Kasumi-1 (cell line): Measurements from ENCODE around the gene ZNF22.
"Not testable (repeated sequence)": the region's sequence is repeated elsewhere in the genome, so short reads cannot be mapped to it uniquely, and the experiment has no call there.

Experiments
- DNase-seq, 2 experiments: peaks; one replicate each; lab custom pipeline; 2025; lab: John Stamatoyannopoulos, UW

Gene ZNF22

DNA sequence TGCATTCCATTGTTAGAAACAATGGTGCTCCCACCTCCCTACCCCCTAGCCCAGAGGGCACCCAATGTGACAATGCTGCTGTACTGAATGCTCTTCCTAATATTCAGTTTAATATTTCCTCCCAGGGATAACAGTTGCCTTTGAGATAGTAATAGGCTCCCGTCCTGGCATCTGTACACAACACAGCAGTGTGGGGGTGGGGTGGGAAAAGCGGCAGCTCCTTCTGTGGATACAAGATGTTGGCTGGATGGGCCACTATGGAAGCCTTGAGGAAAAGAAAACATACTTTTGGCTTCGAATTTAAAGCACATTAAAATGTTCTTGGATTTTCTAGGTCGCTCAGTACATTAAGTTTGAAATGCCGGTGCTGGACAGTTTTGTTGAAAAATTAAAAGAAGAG, 9.2 kb upstream of the ZNF22 start:
- no peak for DNase-seq

DNA sequence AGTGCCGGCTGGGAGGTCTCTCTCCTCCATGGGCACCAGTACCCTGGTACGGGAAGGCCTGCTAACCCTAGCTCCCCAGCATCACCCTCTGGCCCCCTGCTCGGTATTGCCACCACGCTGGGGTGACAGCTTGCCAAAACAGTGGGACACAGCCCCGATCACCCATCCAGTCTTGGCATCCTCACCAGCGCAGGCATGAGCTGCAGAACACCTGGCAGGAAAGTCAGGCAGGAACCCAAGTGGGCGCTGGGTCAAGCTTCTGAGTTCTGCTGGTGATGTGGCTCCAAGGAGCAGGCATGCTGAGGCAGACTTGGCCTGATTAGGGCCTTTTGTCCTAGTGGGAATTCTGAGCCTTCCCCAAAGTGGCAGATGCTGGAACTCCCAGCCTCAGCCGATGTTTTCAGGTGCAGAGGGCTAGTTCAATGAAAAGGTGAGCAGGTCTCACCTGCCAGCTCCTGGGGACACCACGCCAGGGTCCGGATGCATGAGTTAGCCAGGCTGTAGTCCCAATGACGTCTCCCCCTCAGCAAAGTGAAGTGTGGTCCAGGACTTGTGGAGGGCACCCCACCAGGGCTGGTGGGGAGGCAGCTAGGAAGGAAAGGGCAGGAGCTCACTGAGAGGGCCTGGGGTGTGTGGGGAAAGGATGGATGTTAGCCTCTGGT, 8.5 kb upstream of the ZNF22 start:
- no peak for DNase-seq

DNA sequence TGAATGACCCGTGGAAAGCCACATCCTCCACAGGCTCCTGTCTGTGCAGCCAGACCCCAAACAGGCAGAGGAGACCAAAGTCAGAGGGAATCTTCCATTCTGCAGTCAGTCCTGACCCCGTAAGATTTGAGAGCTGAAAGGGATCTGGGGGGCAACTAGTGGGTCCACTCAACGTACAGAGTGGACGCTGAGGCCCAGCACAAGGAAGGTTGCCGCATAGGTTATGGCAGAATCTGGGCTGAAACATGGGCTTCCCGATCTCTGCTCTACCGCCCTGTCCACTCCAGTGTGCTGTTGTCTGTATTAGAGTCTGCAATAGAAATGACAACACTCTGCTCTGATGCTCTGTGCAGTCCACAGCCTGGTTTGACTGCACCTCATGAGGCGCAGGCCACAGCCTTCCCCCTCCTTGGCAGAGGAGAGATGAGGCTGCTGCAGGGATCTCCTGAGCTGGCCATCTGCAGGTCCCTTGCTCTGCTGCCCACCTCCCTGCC, 7.9 kb upstream of the ZNF22 start:
- DNase-seq: no peak

DNA sequence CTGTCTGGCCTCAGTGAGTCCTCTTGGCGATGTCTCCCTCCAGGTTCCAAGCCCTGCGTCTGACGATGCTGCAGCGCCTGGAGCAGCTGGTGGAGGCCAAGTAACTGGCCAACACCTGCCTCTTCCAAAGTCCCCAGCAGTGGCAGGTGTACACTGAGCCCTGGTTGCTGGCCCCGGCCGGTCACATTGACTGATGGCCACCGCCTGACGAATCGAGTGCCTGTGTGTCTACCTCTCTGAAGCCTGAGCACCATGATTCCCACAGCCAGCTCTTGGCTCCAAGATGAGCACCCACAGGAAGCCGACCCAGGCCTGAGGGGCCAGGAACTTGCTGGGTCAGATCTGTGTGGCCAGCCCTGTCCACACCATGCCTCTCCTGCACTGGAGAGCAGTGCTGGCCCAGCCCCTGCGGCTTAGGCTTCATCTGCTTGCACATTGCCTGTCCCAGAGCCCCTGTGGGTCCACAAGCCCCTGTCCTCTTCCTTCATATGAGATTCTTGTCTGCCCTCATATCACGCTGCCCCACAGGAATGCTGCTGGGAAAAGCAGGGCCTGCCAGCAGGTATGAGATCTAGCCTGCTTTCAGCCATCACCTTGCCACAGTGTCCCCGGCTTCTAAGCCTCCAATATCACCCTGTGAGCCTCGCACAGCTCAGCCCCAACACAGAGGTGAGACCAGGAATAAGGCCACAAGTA, 7.3 kb upstream of the ZNF22 start:
- DNase-seq: no peak

DNA sequence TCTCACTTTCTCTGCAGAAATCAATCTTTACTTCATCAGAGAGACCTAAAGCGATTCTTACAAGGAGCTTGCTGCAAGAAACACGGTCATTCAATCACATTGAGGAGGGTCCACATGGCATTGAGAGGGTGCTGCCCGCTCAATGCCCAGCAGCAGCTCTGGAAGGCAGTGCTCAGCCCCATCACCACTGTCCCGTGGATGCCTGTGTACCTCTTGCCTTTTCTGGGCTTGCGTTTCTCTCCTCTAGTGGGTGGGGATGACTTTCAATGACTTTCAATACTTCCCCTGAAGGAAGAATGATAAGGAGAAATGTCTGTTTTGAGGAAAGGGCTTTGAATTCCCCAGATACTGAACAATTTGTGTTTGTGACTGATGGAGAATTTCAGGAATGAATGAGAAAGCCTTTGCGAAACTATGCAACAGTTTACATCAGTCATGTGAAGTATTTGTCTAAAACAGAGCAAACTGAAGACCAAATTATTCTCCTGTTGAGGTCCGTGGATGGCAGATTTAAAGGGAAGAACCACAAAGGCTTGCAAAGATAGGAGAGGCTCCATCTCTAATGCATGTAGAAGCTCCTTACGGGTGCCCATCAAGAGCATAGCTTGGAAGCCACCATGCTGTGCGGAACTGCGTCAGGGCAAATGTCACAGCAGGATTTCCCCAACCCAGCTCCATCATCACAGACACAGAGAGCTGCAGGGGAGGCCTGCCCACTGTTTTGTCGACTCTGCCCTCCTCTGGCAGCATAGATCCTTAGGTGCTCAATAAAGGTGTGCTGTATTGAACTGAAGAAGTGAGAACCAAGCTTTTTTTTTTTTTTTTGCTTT, 6.6 kb upstream of the ZNF22 start:
- DNase-seq: no peak

DNA sequence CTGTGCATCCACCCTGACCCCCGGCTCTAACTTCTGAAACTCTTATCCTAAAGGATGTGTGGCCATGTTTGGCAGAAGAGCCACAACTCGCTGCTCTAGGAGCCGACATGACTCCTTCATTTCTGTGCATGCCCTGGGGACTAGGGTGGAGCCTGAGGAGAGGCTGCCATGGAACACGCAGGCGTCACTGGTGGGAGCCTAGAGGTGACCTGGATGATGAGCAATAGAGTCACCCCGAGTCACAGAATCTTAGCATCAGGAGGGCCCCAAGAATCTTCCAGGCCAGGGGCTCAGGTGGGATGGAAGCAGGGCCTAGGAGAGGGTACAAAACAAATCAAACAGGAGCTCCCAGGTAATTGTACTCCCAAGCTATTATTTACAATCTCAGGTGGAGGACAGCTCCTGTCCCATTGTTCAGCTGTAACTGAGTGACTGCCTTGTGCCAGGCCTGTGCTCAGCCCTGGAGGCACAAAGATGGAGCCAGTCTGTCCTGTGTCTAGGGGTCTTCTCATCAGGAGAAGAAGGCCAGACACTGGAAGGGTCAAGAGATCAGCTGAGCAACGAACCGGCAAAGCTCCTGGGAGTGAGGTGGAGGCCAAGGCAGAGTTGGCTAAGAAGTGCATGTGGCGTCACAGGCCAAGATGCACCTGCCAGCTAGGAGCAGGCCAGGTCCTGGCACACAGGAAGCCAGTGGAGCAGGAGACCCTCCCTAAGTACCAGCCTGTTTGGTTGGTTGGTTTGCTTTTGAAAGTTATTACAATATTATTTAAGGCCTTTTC, 5.8 kb upstream of the ZNF22 start:
- no peak for DNase-seq

DNA sequence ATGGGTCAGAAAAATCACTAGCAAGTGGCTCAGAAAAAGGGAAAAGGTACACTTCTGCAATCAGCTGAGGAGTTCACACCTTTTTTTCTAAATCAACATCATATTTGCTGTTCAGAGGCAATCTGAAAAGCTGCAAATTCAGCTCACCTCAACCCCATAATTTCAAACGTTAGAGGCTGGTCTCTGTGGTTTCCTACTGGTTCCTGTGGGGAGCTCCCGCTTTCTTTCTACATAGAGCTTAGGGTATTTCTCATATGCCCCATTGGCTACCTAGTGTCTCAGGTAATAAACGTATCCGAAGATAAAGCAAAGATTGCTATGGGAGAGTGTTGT, 5.2 kb upstream of the ZNF22 start:
- peak in 1 of 2 experiments; percentile 48 for DNase-seq

DNA sequence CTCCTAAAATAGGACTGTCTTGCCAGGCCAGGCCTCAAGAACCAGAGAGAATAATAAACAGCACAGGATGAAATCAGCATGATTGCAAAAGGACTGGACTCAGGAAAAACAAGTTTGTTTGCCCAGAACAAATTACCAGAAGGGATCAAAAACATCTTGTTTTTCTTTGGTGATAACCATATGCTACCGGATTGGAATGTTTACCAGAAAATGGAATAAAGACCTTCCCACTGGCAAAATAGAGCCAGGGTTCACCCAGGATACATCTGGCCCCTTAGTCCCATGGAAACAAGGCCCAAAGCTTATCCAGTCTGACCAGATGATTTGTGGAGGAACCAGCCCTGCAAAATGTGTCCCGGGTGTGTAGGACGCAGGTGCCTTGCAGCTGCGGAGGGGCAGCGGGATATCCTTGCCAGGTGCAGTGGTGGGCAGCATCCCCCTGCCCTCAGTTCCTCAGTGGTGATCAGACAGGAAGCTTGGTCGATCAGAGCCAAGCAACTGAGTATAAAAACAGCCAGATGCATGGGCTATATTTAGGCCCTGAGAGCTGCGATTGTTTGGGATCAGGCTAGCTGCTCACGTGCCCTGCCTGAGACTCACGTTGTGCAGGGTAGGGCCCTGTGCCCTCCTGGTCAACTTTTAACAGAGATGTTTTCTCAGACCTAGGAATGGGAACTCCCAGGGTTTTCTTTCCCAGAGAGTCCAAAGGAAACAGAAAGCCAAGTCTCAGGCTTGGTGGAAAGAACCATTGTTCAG, 4.6 kb upstream of the ZNF22 start:
- DNase-seq: peak; percentile 28 to 48

DNA sequence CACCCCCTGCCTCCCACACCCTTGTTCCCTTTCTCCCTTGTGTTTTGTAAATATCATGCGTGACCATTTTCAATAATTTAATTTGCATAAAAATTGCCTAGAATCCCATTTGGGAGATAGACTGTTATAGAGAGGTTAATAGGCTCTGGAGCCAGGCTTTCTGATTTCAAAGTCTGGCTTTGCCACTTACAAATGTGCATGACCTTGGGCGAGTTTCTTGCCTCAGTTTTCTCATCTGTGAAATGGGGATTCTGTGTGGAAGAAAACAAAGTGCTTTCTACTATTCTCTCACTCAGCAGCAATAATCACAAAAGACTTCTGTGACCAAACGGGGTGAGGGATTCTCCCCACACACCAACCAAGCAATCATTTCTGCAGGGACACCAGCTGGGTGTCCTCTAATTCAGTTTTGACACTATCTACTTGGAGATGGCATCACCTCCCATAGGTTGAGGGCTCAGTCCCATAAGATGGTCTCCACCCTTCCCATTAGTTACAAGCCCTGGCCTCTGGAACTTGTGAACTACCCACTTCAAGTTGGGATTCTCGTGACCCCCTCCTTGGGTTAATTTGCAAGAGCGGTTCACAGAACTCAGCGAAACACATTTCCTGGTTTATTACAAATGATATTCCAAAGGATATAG, 3.5 kb upstream of the ZNF22 start:
- no peak for DNase-seq

DNA sequence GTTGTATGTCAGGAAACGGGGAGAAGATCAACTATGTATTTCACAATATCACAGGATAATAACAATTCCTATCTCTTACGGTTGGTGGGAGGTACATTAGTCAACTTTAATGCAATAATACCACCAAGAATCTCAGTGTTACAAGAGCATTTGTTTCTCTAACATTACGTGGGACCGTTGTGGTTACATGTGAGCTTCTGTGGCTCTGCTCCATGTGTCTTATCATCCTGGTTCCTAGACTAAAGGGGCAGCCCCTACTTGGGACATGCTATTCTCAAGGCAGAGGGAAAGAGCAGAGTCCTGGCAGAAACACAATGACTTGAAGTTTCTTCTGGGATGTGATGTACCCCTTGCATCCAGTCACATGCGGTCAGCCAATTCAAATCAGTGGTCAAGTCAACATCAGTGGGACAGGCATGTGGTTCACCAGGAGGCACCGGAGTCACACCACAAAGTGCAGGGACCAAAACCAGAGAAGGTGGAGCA, 2.5 kb upstream of the ZNF22 start:
- no peak for DNase-seq

DNA sequence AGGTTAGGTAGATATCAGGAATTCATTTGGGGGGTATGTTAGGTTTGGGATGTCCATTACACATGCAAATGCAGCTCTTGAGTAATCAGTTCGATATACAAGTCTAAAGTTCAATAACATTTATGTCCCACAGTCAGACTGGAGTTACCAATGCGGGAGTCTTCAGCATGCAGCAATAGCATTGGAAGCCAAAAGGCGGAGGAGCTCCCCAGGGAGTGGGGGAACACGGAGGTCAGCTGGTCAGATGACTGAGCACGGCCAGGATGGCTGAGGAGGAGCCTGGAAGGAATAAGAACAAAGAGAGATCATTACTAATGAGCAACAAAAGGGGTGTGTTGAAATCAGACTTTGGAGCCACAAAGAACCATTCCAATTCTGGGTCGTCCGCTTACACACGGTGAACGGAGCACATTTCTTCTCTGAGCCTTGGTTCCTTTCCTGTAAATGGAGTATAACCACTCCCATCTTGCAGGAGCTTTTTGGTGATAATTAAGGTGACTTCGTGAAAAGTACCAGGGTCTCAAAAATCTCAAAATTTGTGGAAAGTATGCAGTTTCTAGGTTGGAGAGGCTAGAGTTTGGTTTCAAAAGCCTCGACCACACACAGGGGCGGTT, 478 bp upstream of the ZNF22 start:
- DNase-seq: no peak

DNA sequence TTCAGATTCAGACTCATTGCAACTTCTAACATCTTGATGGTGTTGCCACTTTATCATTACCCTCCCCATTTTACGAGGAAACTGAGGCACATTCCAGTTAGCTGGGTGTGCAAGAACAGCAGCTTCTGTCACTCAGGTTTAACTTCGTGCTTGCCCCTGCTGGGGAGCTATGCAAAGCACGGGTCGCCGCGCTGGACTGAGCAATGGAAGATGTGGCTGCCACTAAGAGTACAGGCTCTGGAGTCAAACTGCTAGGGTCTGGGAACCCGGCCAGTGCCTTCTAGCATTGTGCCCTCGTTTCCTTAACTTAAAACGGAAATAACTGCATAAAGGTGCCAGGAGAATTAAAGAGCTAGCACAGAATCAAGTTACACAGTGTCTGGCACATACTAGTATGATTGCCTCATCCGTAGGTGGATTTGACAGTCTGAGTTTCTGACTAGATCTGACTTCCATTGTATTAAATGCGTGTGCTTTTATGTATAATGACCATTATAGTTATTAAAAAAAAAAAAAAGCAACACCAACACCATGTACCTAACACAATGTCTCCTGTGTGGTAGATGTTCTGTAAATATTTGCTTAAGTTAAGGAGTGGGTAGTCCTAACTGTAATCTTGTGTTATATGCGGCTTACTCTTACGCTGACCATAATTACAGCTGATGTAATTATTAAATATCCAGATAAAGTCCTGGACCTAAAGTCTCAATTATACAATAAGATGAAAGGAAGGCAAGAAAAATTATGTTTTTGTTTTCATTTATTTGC, 842 bp downstream of the ZNF22 start:
- DNase-seq: peak in 1 of 2 experiments; percentile 63

DNA sequence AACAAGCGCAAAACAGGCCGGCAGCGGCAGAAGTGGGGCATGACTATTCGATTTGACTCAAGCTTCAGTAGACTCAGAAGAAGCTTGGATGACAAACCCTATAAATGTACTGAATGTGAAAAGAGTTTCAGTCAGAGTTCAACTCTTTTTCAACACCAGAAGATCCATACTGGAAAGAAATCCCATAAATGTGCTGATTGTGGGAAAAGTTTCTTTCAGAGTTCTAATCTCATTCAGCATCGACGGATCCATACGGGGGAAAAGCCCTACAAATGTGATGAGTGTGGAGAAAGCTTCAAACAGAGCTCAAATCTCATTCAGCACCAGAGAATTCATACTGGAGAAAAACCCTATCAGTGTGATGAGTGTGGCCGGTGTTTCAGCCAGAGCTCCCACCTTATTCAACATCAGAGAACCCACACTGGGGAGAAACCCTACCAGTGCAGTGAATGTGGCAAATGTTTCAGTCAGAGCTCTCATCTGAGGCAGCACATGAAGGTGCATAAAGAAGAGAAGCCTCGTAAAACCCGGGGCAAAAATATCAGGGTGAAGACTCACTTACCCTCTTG, 2.8 kb downstream of the ZNF22 start:
- no peak for DNase-seq

DNA sequence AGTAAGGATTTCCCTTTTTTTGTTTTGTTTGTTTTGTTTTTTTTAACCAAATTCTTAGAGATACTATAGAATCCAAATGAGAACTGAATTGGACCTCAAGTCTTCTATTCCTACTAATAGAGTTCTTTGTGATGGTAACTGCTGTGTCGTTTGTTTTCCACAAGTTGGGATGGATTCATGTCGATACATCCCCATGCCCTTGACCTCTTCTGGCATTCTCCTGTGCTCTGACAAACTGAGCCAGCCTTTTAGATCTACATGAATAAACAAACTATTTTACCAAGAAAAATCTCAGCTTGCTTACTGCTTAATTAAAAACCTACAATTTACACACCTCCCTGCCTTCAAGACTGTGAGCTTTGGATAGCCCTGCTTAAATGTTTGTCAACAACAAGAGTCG, 3.9 kb downstream of the ZNF22 start:
- DNase-seq: no peak

DNA sequence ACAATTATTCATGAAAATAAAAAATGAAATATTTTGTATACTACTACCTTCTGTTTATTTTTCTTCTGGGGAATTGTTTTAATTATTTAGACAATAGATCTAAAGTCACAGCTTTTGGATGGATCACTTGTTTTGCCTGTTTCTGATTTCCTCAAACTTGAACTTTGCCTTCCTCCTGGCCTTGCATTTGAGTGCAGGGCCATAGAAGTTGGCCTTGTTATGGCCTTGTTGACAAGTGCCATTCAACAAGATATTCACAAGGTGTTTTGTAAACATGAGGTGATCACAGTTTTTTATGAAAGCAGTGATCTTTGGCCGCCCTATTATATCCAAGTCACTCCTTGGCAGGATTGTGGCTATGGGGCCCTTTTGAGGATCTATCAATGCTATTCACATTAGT, 4.6 kb downstream of the ZNF22 start:
- DNase-seq: no peak

DNA sequence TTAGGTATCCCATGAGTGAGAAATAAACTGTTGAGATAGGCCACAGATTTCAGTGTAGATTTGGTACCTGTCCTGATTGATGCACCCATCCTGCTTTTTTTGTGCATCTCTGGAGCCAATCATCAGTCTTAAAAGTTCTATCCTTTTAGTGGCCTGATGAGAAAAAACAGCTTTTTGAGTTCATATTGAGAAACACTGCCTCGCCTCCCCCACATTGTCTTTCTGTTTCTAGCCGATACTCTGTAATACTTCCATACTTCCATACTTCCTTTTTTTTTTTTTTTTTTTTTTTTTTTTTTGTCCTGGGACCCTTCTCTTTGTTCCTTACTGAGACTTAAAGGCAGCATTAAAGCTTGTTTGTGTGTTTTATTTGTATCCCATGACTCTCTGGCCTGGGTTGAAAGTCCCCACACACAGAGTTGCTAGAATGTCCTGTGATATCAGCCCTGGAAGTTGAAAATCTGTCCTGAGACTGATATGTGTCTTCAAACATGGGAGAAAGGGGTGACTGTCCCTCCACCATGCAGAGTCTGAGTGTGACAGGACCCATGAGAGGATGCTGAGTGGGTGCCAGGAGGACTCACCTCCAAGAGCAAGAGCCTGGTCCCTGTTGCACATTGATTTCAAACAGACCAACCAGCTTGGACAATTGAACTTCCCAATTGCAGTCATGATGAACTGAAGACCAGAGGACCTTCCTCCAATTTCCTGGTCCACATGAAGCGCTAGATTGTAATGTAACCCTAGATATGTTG, 5.7 kb downstream of the ZNF22 start:
- peak; percentile 14 to 18 for DNase-seq

DNA sequence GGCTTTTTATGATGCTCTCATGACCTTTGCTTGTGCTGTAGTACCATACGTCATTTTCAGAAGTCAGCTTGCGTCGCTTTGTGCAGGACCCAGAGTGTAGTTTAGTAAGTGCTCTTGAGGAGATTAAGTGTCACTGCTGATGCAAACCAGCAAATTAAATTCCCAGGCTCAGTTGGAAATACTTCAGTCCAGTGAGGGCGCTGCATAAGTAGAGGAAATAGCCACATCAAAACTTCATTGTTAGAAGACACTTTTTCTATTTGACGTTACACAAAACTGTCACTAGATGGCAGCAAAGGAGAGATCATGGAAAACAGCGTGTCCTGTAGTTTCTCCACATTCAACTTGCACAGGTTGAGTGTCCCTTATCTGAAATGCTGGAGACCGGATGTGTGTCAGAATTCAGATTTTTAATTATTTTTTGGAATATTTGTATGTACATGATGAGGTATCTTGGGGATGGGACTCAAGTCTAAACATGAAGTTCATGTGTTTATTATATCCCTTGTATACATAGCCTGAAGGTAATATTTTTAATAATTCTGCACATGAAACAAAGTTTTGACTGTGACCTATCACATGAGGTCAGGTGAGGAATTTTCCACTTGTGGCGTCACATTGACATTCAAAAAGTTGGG, 7.9 kb downstream of the ZNF22 start:
- peak; percentile 98 to 99 for DNase-seq

DNA sequence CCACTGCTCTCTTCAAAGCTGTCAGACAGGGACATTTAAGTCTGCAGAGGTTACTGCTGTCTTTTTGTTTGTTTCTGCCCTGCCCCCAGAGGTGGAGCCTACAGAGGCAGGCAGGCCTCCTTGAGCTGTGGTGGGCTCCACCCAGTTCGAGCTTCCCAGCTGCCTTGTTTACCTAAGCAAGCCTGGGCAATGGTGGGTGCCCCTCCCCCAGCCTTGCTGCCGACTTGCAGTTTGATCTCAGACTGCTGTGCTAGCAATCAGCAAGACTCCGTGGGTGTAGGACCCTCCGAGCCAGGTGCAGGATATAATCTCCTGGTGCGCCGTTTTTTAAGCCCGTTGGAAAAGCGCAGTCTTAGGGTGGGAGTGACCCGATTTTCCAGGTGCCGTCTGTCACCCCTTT, 13.8 kb downstream of the ZNF22 start:
- not testable (repeated sequence) for DNase-seq
